Measurements from ENCODE around the gene DOCK7. TPM values are rescaled to one million over a fixed set of nuclear protein-coding genes. Genes with fewer than 3 reads are reported as not detected.

The DOCK7 gene
- polyA plus RNA-seq, 1 of the 3 experiments (the other 2 are of a cell fraction): 27.6 TPM

- no peak for TF ChIP-seq SIN3A (IDR thresholded peaks at IDR 0.05; ENCODE audit: borderline replicate concordance, low read depth, low read length)
Observed at GRCh38 chr1:62434618-62435001, 253.6 kb downstream of the DOCK7 start (continued).

GRCh38 chr1:62433861-62434617 is 254.1 kb downstream of the DOCK7 start:
- CTCF ChIA-PET: no interaction called here
- peaks cover 14% of the 10 kb centered on the region for H3F3A ChIP-seq (replicated peaks; ENCODE audit: insufficient read depth)
- POLR2A ChIA-PET: no interaction called here
- H3K9me2 ChIP-seq: no peaks in the 10 kb centered on the region
- H3K9ac ChIP-seq: no peak overlapping the region
- 94% methylated on average over 10 of the region's 10 CpGs for WGBS (ENCODE audit: low lambda C conversion rate)
- peaks cover 9% of the 10 kb centered on the region; the same call in 1 of the 2 replicates for H4K20me1 ChIP-seq (ENCODE audit: insufficient read depth)
- H3K4me2 ChIP-seq: no peak overlapping the region
- no peak overlapping the region for H3K4me3 ChIP-seq (ENCODE audit: low read depth in 2 of 2, low read length in 1 of 2)
- H3K4me1 ChIP-seq (ENCODE audit: control insufficient read depth in 1 of 2, insufficient read depth in 2 of 2, low read depth in 1 of 2, low read length in 1 of 2): peaks cover 0 to 13% of the 10 kb centered on the region in 2 experiments; a peak in 3 of 4 replicates
- no peaks in the 10 kb centered on the region for H3K27me3 ChIP-seq (ENCODE audit: insufficient read depth)
- no peak for DNase-seq
- H2AFZ ChIP-seq (ENCODE audit: low read depth): no peak overlapping the region
- TF ChIP-seq, protein P1, sequence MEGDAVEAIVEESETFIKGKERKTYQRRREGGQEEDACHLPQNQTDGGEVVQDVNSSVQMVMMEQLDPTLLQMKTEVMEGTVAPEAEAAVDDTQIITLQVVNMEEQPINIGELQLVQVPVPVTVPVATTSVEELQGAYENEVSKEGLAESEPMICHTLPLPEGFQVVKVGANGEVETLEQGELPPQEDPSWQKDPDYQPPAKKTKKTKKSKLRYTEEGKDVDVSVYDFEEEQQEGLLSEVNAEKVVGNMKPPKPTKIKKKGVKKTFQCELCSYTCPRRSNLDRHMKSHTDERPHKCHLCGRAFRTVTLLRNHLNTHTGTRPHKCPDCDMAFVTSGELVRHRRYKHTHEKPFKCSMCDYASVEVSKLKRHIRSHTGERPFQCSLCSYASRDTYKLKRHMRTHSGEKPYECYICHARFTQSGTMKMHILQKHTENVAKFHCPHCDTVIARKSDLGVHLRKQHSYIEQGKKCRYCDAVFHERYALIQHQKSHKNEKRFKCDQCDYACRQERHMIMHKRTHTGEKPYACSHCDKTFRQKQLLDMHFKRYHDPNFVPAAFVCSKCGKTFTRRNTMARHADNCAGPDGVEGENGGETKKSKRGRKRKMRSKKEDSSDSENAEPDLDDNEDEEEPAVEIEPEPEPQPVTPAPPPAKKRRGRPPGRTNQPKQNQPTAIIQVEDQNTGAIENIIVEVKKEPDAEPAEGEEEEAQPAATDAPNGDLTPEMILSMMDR (IDR thresholded peaks at IDR 0.05): peak; percentile 20; the same call in 1 of the 2 replicates
- no peak for TF ChIP-seq YY1 (IDR thresholded peaks at IDR 0.05; ENCODE audit: low read depth)
- peak; percentile 11; the same call in 1 of the 2 replicates for TF ChIP-seq SMC3 (IDR thresholded peaks at IDR 0.05; ENCODE audit: low read depth, low read length)
- no peak for TF ChIP-seq GABPA (IDR thresholded peaks at IDR 0.05; ENCODE audit: low read depth)
- peak; percentile 49 for TF ChIP-seq RAD21 (IDR thresholded peaks at IDR 0.05; ENCODE audit: low read length)
- TF ChIP-seq TEAD4 (IDR thresholded peaks at IDR 0.05; ENCODE audit: borderline replicate concordance, insufficient read depth): no peak
- TF ChIP-seq EP300 (IDR thresholded peaks at IDR 0.05; ENCODE audit: borderline replicate concordance in 1 of 2, low read depth in 1 of 2, low read length in 1 of 2): no peak
- TF ChIP-seq, protein P2, sequence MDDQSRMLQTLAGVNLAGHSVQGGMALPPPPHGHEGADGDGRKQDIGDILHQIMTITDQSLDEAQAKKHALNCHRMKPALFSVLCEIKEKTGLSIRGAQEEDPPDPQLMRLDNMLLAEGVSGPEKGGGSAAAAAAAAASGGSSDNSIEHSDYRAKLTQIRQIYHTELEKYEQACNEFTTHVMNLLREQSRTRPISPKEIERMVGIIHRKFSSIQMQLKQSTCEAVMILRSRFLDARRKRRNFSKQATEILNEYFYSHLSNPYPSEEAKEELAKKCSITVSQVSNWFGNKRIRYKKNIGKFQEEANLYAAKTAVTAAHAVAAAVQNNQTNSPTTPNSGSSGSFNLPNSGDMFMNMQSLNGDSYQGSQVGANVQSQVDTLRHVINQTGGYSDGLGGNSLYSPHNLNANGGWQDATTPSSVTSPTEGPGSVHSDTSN (IDR thresholded peaks at IDR 0.05): no peak
- no peak for TF ChIP-seq REST (IDR thresholded peaks at IDR 0.05; ENCODE audit: low read depth, low read length)
- TF ChIP-seq NFIC (IDR thresholded peaks at IDR 0.05; ENCODE audit: borderline replicate concordance): no peak
- H3K79me2 ChIP-seq (ENCODE audit: insufficient read depth): peaks cover 22% of the 10 kb centered on the region
- no peak overlapping the region for H3K27ac ChIP-seq (ENCODE audit: low read depth in 2 of 2, low read length in 1 of 2)
- H3K36me3 ChIP-seq (replicated peaks in 1 of 2; ENCODE audit: control insufficient read depth in 1 of 2, insufficient read depth in 2 of 2, low read length in 1 of 2): no peaks in the 10 kb centered on the region
- no peaks in the 10 kb centered on the region for H3K9me3 ChIP-seq

Data from SK-N-SH (cell line).